Stimulated activated CD8-positive, alpha-beta memory T cell treated with anti-CD3 and anti-CD28 coated beads, Interleukin-2, amount 100 ng/mL, for 1 hour (primary cell): Measurements from ENCODE around the gene PTPRU.

Experiments used
- DNase-seq, 2 donors: peaks; one replicate each; pipeline ENCODE4 v3.0.0-alpha.2; 2020; ENCODE audit warnings: low read depth in 2 of 2

PTPRU gene

GRCh38 chr1:29245261-29245660 is 8.9 kb downstream of the PTPRU start:
- no peak for DNase-seq

GRCh38 chr1:29245876-29246275 is 9.6 kb downstream of the PTPRU start:
- no peak for DNase-seq

GRCh38 chr1:29247044-29247443 is 10.7 kb downstream of the PTPRU start:
- DNase-seq, result no peak

- DNase-seq, result no peak
These were observed 11.4 kb downstream of the PTPRU start for GRCh38 chr1:29247571-29248273.

- no peak for DNase-seq
These were observed 12.1 kb downstream of the PTPRU start for GRCh38 chr1:29248409-29248808.

- no peak for DNase-seq
These were observed 12.9 kb downstream of the PTPRU start for GRCh38 chr1:29249170-29249691.

GRCh38 chr1:29249951-29250581 is 13.7 kb downstream of the PTPRU start:
- DNase-seq, result no peak

- DNase-seq, result no peak
These were observed 15.1 kb downstream of the PTPRU start for GRCh38 chr1:29251164-29252124.

- no peak for DNase-seq
These were observed 16.9 kb downstream of the PTPRU start for GRCh38 chr1:29253180-29253579.

- no peak for DNase-seq
These were observed 18.0 kb downstream of the PTPRU start for GRCh38 chr1:29254346-29254745.

- no peak for DNase-seq
These were observed 18.9 kb downstream of the PTPRU start for GRCh38 chr1:29255134-29255666.

GRCh38 chr1:29256394-29256793 is 20.1 kb downstream of the PTPRU start:
- DNase-seq, result no peak

- DNase-seq, result no peak
These were observed 20.9 kb downstream of the PTPRU start for GRCh38 chr1:29256979-29257804.

GRCh38 chr1:29258189-29258975 is 22.1 kb downstream of the PTPRU start:
- no peak for DNase-seq

GRCh38 chr1:29258976-29259801 is 22.9 kb downstream of the PTPRU start:
- DNase-seq, result no peak

- no peak for DNase-seq
These were observed 23.6 kb downstream of the PTPRU start for GRCh38 chr1:29259802-29260441.

- DNase-seq, result no peak
These were observed 24.2 kb downstream of the PTPRU start for GRCh38 chr1:29260531-29260930.

GRCh38 chr1:29264773-29265389 is 28.6 kb downstream of the PTPRU start:
- no peak for DNase-seq
